NCI-H1105 treated with DMSO at 0.1 percent for 48 hours (cell line): ENCODE measurements around the gene B3GAT3.
A peak's percentile ranks its signal among the peaks of the same experiment; 100 is the strongest.
"Not testable (repeated sequence)": the region's sequence is repeated elsewhere in the genome, so short reads cannot be mapped to it uniquely, and the experiment has no call there.

Experiments
- DNase-seq: peaks from one replicate; lab custom pipeline; 2025; lab: John Stamatoyannopoulos, UW

Gene B3GAT3

GRCh38 chr11:62621567-62622470 lies at the start of gene B3GAT3:
Gene B3GAT3, minus strand, starts transcription at chr11:62621986. Its CDS starts 39 bp downstream, at chr11:62621947.
- DNase-seq: peak; percentile 98

- no peak for DNase-seq
These were observed 49.4 kb upstream of the B3GAT3 start for GRCh38 chr11:62671236-62671607.

GRCh38 chr11:62669420-62670161 lies 47.8 kb upstream of the B3GAT3 start:
- no peak for DNase-seq

GRCh38 chr11:62667460-62667859 lies 45.7 kb upstream of the B3GAT3 start:
- DNase-seq: no peak

GRCh38 chr11:62666259-62666926 lies 44.6 kb upstream of the B3GAT3 start:
- DNase-seq: no peak

GRCh38 chr11:62665599-62666258 lies 43.9 kb upstream of the B3GAT3 start:
- no peak for DNase-seq

GRCh38 chr11:62665075-62665598 lies 43.4 kb upstream of the B3GAT3 start, which contains the start of the genes C11orf98 and CSKMT:
Gene C11orf98, minus strand, starts transcription at chr11:62665210. Its CDS starts 41 bp downstream, at chr11:62665169.
Gene CSKMT, plus strand, starts transcription at chr11:62665312. Its CDS starts 568 bp downstream, at chr11:62665880.
- peak; percentile 92 for DNase-seq

GRCh38 chr11:62664405-62665074 lies 42.8 kb upstream of the B3GAT3 start:
- peak; percentile 66 for DNase-seq

- DNase-seq: no peak
These were observed 35.1 kb upstream of the B3GAT3 start for GRCh38 chr11:62656796-62657429.

GRCh38 chr11:62654297-62654696 lies 32.5 kb upstream of the B3GAT3 start:
- no peak for DNase-seq

GRCh38 chr11:62652161-62653006 lies 30.6 kb upstream of the B3GAT3 start:
- DNase-seq: no peak

GRCh38 chr11:62650283-62650682 lies 28.5 kb upstream of the B3GAT3 start:
- DNase-seq: not testable (repeated sequence)

- DNase-seq: no peak
These were observed 27.7 kb upstream of the B3GAT3 start for GRCh38 chr11:62649486-62649885.

GRCh38 chr11:62648967-62649364 lies 27.2 kb upstream of the B3GAT3 start:
- no peak for DNase-seq

- no peak for DNase-seq
These were observed 26.6 kb upstream of the B3GAT3 start for GRCh38 chr11:62648185-62648966.

GRCh38 chr11:62647609-62648005 lies 25.8 kb upstream of the B3GAT3 start:
- no peak for DNase-seq

- DNase-seq: no peak
These were observed 25.2 kb upstream of the B3GAT3 start for GRCh38 chr11:62646825-62647608.
